H1 (cell line): Measurements from ENCODE around the gene LIMA1. TPM values are rescaled to one million over a fixed set of nuclear protein-coding genes. Genes with fewer than 3 reads are reported as not detected.

ENCODE experiments used
- TEAD4 ChIP-seq: IDR thresholded peaks from 2 replicates; pipeline ENCODE4 v1.6.1; 2012; ENCODE audit warnings: low read depth, low read length, inconsistent platforms, mixed read lengths
- polyA plus RNA-seq, 7 experiments: library from polyadenylated mRNA; depleted of rRNA in 3 of 7; stranded (reverse) in 5 of 7; unstranded in 2 of 7; fragments of >200 nt in 5 of 7; fragments of 200-250 nt in 2 of 7; gene quantifications; 1 replicate in 5 of 7; 2 replicates in 1 of 7; 4 replicates in 1 of 7; pipeline versions ENCODE4 v1.2.1 to v1.2.3, GENCODE V29; 2011 to 2013; ENCODE audit warnings: missing spikeins in 2 of 7, mixed read lengths in 2 of 7
- total RNA-seq: library from RNA; stranded (reverse); fragmentation: NEBNext Ultra II Directional; extraction: Animal tissue kit (Norgen Biotek cat#: 25700); gene quantifications from 2 replicates; pipeline ENCODE4 v1.2.1, GENCODE V29; 2021

LIMA1 gene
- total and polyA plus RNA-seq, 2 of the 8 experiments (the other 6 are each of a cell fraction or from before 2014, with no cell fraction given) = 12.7 to 47.6 TPM

DNA sequence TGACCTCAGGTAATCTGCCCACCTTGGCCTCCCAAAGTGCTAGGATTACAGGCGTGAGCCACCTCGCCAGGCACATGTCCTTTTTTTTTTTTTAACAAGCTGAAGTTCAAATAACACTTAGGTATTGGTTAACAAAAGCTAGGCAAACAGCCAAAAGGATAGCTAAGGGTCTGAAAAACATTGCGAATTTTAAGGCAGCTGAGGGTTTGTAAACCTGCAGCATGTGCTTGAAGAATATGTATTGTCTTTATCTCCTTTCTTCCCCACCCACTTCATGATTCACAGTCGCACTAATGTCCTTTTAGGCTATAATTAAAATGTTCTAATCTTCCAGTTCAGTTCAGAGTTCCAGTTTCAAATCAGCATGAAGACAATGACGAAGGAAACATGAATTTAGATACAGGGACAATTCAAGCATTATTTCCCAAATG lies 86.0 kb downstream of the LIMA1 start (continued):
- no peak for TF ChIP-seq TEAD4
